ENCODE results near the gene CPOX.

GRCh38 chr3:98588065-98588464 lies 5.3 kb downstream of the CPOX start:
- TF ChIP-seq GATA2 (IDR thresholded peaks at IDR 0.05; ENCODE audit: low read depth, low read length) = no peak
- no peak for TF ChIP-seq GATA3 (IDR thresholded peaks at IDR 0.05; ENCODE audit: low read depth, low read length)

Data from SH-SY5Y (cell line).